Panc1 (cell line): Measurements from ENCODE around the gene SORBS1.

Experiments
- POLR2AphosphoS5 ChIP-seq: IDR thresholded peaks from 2 replicates; pipeline ENCODE4 v1.6.1; 2012; ENCODE audit warnings: mild to moderate bottlenecking, low read depth, low read length, moderate library complexity
- TF ChIP-seq, protein P1 (sequence below): fragments of 450-650 bp; IDR thresholded peaks from 2 replicates; pipeline ENCODE4 v1.5.1; 2017; ENCODE audit warnings: mild to moderate bottlenecking

DNA sequence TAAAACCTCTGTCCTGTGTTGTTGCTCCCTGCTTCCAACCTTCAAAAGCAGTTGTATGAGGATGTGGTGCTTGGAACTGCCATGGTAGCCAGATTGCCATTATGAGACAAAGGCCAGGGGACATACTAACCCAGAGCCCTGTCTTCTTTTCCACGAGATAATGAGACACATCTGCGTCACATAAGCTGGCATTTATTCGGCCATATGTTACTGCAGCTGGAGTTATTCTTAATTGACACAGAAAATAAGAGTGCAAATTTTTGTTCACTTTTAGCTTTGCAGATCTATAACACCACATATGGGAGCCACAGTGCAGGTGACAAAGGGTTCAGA, 254.9 kb downstream of the SORBS1 start:
- TF ChIP-seq, protein P1, sequence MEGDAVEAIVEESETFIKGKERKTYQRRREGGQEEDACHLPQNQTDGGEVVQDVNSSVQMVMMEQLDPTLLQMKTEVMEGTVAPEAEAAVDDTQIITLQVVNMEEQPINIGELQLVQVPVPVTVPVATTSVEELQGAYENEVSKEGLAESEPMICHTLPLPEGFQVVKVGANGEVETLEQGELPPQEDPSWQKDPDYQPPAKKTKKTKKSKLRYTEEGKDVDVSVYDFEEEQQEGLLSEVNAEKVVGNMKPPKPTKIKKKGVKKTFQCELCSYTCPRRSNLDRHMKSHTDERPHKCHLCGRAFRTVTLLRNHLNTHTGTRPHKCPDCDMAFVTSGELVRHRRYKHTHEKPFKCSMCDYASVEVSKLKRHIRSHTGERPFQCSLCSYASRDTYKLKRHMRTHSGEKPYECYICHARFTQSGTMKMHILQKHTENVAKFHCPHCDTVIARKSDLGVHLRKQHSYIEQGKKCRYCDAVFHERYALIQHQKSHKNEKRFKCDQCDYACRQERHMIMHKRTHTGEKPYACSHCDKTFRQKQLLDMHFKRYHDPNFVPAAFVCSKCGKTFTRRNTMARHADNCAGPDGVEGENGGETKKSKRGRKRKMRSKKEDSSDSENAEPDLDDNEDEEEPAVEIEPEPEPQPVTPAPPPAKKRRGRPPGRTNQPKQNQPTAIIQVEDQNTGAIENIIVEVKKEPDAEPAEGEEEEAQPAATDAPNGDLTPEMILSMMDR: no peak
- no peak for TF ChIP-seq POLR2AphosphoS5
